ENCODE measurements around the gene SURF4.
"Not testable (repeated sequence)": the region's sequence is repeated elsewhere in the genome, so short reads cannot be mapped to it uniquely, and the experiment has no call there.

SURF4 gene

GRCh38 chr9:133397370-133397769 lies 21.5 kb upstream of the SURF4 start:
- no peak for DNase-seq (ENCODE audit: low read depth in 2 of 2)

GRCh38 chr9:133396952-133397351 lies 21.1 kb upstream of the SURF4 start:
- no peak for DNase-seq (ENCODE audit: low read depth in 2 of 2)

- no peak for DNase-seq (ENCODE audit: low read depth in 2 of 2)
Measured at GRCh38 chr9:133394687-133395271, 18.9 kb upstream of the SURF4 start.

- no peak for DNase-seq (ENCODE audit: low read depth in 2 of 2)
Measured at GRCh38 chr9:133393399-133393798, 17.5 kb upstream of the SURF4 start.

- DNase-seq (ENCODE audit: low read depth in 2 of 2), result not testable (repeated sequence)
Measured at GRCh38 chr9:133392308-133392707, 16.4 kb upstream of the SURF4 start.

- not testable (repeated sequence) for DNase-seq (ENCODE audit: low read depth in 2 of 2)
Measured at GRCh38 chr9:133391449-133391848, 15.6 kb upstream of the SURF4 start.

- no peak for DNase-seq (ENCODE audit: low read depth in 2 of 2)
Measured at GRCh38 chr9:133390713-133391112, 14.9 kb upstream of the SURF4 start.

- no peak for DNase-seq (ENCODE audit: low read depth in 2 of 2)
Measured at GRCh38 chr9:133389562-133389961, 13.7 kb upstream of the SURF4 start.

GRCh38 chr9:133389025-133389557 lies 13.2 kb upstream of the SURF4 start:
- DNase-seq (ENCODE audit: low read depth in 2 of 2), result no peak

GRCh38 chr9:133387680-133388079 lies 11.8 kb upstream of the SURF4 start:
- DNase-seq (ENCODE audit: low read depth in 2 of 2), result no peak

GRCh38 chr9:133386338-133386737 lies 10.5 kb upstream of the SURF4 start:
- no peak for DNase-seq (ENCODE audit: low read depth in 2 of 2)

GRCh38 chr9:133385452-133385851 lies 9.6 kb upstream of the SURF4 start:
- DNase-seq (ENCODE audit: low read depth in 2 of 2), result no peak

- no peak for DNase-seq (ENCODE audit: low read depth in 2 of 2)
Measured at GRCh38 chr9:133384736-133385321, 9.0 kb upstream of the SURF4 start.

- DNase-seq (ENCODE audit: low read depth in 2 of 2), result no peak
Measured at GRCh38 chr9:133383438-133383837, 7.6 kb upstream of the SURF4 start.

- no peak for DNase-seq (ENCODE audit: low read depth in 2 of 2)
Measured at GRCh38 chr9:133382507-133383141, 6.8 kb upstream of the SURF4 start.

- DNase-seq (ENCODE audit: low read depth in 2 of 2), result no peak
Measured at GRCh38 chr9:133380734-133381133, 4.9 kb upstream of the SURF4 start.

GRCh38 chr9:133379153-133380086 lies 3.6 kb upstream of the SURF4 start:
- no peak for DNase-seq (ENCODE audit: low read depth in 2 of 2)

- no peak for DNase-seq (ENCODE audit: low read depth in 2 of 2)
Measured at GRCh38 chr9:133378408-133378962, 2.6 kb upstream of the SURF4 start.

- peak; percentile 60 to 62 for DNase-seq (ENCODE audit: low read depth in 2 of 2)
Measured at GRCh38 chr9:133377721-133378216, 1.9 kb upstream of the SURF4 start.

- DNase-seq (ENCODE audit: low read depth in 2 of 2), result not testable (repeated sequence)
Measured at GRCh38 chr9:133377280-133377679, 1.4 kb upstream of the SURF4 start.

- no peak for DNase-seq (ENCODE audit: low read depth in 2 of 2)
Measured at GRCh38 chr9:133375116-133375723, 640 bp downstream of the SURF4 start.
